Cerebellar nuclear complex (tissue), 1 donor: ENCODE measurements around the gene CDC73.
"Not testable (repeated sequence)": the region's sequence is repeated elsewhere in the genome, so short reads cannot be mapped to it uniquely, and the experiment has no call there.

Experiments used
- DNase-seq, 2 experiments: peaks; one replicate each; lab custom pipeline; 2025; lab: John Stamatoyannopoulos, UW

Gene CDC73

GRCh38 chr1:193288548-193289080 is 166.8 kb downstream of the CDC73 start:
- not testable (repeated sequence) for DNase-seq

- DNase-seq: no peak
Measured at GRCh38 chr1:193293726-193294125, 171.9 kb downstream of the CDC73 start.

GRCh38 chr1:193299038-193299437 is 177.2 kb downstream of the CDC73 start:
- DNase-seq: no peak

- DNase-seq: no peak
Measured at GRCh38 chr1:193301746-193302145, 179.9 kb downstream of the CDC73 start.

- no peak for DNase-seq
Measured at GRCh38 chr1:193303849-193304248, 182.0 kb downstream of the CDC73 start.
